CD4-positive, alpha-beta T cell treated with Interferon gamma for 1 hour (primary cell): Measurements from ENCODE around the gene PPM1E.
"Not testable (repeated sequence)": the region's sequence is repeated elsewhere in the genome, so short reads cannot be mapped to it uniquely, and the experiment has no call there.

ENCODE experiments used
- DNase-seq: peaks from one replicate; pipeline ENCODE4 v3.0.0-alpha.2; 2020

PPM1E gene

DNA sequence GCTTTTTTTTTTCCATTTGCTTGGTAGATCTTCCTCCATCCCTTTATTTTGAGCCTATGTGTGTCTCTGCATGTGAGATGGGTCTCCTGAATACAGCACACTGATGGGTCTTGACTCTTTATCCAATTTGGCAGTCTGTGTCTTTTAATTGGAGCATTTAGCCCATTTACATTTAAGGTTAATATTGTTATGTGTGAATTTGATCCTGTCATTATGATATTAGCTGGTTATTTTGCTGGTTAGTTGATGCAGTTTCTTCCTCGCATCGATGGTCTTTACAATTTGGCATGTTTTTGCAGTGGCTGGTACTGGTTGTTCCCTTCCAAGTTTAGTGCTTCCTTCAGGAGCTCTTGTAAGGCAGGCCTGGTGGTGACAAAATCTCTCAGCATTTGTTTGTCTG is 94.5 kb downstream of the PPM1E start:
- DNase-seq, result not testable (repeated sequence)

- DNase-seq, result no peak
Measured at GRCh38 chr17:58865301-58865700, 109.6 kb downstream of the PPM1E start.

- no peak for DNase-seq
Measured at GRCh38 chr17:58870747-58871146, 115.1 kb downstream of the PPM1E start.

- no peak for DNase-seq
Measured at GRCh38 chr17:58873926-58874325, 118.3 kb downstream of the PPM1E start.

- DNase-seq, result no peak
Measured at GRCh38 chr17:58875261-58875660, 119.6 kb downstream of the PPM1E start.

DNA sequence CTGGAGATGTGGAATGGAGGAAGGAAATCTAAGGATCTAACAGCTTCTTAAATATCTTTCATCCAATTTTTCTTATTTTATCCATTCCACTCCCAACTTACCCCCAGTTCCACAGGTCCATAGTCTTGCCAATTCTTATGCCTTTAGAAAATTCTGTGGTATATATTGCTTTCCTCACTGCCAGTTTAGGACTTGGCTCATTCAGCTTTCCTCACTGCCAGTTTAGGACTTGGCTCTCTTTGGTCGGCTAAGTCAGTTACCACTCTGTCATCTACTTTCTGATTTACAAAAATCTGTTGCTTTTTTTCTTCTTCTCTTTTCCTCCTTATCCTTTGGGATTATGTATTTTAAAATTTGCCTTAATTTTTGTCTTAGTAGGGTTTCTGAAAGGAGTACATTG is 128.5 kb downstream of the PPM1E start:
- no peak for DNase-seq

DNA sequence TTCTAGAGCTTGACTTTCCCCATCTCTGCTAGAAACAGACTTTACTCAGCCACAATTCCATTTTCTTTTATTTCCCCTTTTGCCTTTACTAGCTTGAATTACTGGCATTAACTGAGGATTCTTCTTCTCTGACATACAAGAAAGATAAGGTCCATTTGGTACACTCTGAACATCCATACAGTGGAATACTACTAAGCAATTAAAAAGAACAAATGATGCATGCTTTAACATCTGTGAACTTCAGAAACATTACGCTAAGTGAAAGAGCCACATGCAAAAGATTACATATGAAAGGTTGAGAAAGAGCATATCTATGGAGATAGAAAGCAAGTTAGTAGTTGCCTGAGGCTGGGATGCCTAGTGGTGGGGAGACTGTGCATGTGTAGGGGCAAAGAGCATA is 130.9 kb downstream of the PPM1E start:
- DNase-seq, result no peak

GRCh38 chr17:58889928-58890327 is 134.3 kb downstream of the PPM1E start:
- no peak for DNase-seq

DNA sequence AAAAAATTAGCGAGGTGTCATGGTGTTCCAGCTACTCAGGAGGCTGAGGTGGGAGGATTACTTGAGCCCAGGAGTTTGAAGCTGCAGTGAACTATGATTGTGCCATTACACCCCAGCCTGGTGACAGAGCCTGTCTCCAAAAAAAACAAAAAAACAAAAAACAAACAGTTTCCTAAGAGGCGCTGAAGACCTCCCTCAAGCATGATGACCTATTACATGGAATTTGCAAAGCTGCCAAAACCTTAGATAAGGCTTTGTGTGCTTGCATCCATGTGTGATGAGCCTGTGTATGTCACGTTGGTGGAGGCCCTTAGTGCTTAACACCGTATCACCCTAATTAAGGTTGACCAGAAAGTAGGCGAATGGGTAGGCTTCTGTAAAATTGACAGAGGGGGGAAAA is 143.5 kb downstream of the PPM1E start:
- no peak for DNase-seq

DNA sequence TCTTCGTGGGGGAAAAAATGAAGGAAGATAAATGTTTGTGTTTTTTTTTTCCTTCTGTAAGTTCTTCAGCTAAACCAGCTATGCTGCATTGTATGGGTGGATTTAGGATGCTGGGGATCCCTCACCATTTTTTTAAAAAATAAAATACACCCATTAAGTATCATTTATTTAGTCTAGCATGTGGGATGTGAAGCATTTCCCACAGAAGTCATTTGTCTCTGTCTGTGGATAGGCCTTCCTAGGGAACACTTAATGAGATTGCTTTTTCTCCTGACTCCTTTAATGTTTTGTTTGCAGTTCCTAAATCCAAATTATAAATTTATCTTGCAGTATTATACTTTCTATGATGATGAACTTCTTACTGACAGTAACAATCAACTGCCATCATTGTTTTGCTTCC is 146.7 kb downstream of the PPM1E start:
- DNase-seq, result no peak

- DNase-seq, result no peak
Measured at GRCh38 chr17:58911741-58912343, 156.2 kb downstream of the PPM1E start.

- DNase-seq, result no peak
Measured at GRCh38 chr17:58913552-58913951, 157.9 kb downstream of the PPM1E start.

GRCh38 chr17:58913971-58914769 is 158.5 kb downstream of the PPM1E start:
- no peak for DNase-seq

- no peak for DNase-seq
Measured at GRCh38 chr17:58917228-58917627, 161.6 kb downstream of the PPM1E start.

GRCh38 chr17:58918072-58918471 is 162.4 kb downstream of the PPM1E start:
- no peak for DNase-seq

DNA sequence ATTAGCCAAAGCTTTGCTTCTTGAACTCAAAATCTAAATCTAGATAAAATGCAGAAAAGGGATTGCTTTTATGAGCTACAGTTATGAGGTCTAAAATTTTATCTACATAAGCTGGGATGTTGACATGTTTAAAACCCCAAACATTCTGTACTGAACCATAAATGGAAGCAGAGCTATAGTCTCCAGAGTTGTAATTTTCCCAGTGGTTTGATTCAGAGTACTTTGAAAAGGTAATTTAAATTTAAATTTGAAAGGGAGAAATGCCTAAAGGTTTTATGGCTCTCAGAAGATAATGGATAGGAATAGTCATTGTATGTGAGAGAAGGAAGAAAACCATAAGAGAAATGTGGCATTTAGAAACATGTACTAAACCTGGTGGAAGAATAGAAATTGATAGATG is 163.2 kb downstream of the PPM1E start:
- DNase-seq, result no peak

DNA sequence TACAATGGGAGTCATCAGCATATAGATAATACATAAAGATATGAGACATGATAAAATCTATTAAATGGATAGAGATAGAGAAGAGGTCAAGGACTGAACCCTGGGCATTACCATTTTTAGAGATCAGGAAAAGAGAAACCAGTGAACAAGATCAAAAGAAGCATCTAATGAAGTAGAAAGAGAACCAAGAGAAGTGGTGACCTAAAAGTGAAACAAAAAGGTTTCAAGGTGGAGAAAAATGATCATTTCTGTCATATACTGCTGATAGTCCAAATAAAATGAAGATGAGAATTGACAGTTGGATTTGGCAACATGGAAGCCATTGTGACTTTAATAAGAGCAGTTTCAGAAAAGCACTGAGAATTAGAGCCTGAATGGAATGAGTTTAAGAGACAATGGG is 165.1 kb downstream of the PPM1E start:
- no peak for DNase-seq

DNA sequence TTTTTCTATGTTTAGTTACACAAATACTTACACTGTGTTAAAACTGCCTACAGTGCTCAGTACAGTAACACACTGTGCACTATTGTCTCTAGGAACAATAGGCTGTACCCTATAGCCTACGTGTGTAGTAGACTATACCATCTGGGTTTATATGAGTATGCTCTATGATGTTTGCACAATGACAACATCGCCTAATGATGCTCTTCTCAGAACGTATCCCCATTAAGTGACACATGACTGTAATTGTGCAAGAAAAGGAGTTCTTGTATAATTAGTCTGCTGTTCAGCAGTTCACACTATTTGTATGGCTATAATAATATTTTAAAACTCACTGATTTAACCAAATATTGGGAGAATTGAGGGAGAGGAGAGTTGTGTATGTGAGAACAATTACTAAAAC is 177.3 kb downstream of the PPM1E start:
- DNase-seq, result no peak

- DNase-seq, result no peak
Measured at GRCh38 chr17:58936295-58936694, 180.6 kb downstream of the PPM1E start.

DNA sequence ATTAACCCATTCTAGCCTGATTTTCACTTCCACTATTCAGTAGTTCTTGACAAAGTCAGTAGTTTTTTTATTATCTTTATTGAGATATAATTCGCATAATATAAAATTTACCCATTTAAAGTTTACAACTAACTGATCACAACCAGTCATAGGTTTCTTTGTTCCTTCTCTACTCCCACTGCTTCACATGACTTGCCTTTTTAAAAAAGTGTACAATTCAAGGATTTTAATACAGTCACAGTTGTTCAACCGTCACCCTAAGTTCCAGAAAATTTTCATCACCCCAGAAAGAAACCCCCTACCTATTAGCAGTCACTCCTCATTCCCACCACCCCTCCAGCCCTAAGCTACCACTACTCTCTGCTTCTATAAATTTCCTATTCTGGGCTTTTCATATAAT is 188.5 kb downstream of the PPM1E start:
- no peak for DNase-seq

DNA sequence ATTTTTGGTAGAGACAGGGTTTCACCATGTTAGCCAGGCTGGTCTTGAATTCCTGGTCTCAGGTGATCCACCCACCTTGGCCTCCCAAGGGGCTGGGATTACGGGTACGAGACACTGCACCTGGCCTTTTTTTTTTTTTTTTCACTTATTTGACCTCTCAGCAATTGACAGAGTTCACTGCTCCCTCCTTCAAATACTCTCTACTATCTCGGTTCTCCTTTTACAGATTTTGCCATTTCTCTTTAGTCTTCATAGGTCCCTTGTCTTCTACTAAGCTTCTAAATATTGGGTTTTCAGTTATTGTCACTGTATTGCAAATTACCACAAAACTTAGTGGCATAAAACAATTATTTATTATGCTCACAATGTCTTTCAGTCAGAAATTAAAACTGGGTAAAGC is 191.8 kb downstream of the PPM1E start:
- no peak for DNase-seq

DNA sequence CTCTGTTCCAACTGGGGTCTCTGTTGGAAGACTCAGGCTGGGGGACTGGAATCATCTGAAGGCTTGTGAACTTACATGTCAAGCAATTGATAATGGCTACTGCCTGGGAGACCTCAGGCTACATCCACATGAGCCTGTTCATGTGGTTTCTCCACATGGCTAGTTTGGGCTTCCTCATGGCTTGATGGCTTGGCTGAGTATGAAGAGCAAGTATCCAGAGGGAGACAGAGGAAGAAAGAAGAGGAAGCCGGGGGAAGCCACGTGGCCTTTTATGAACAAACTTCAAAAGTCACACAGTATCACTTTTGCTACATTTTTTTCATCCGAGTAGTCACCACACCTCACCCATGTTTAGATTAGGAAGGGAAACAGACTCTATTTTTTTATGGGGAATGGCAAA is 192.2 kb downstream of the PPM1E start:
- no peak for DNase-seq

- not testable (repeated sequence) for DNase-seq
Measured at GRCh38 chr17:58954358-58954757, 198.7 kb downstream of the PPM1E start.

DNA sequence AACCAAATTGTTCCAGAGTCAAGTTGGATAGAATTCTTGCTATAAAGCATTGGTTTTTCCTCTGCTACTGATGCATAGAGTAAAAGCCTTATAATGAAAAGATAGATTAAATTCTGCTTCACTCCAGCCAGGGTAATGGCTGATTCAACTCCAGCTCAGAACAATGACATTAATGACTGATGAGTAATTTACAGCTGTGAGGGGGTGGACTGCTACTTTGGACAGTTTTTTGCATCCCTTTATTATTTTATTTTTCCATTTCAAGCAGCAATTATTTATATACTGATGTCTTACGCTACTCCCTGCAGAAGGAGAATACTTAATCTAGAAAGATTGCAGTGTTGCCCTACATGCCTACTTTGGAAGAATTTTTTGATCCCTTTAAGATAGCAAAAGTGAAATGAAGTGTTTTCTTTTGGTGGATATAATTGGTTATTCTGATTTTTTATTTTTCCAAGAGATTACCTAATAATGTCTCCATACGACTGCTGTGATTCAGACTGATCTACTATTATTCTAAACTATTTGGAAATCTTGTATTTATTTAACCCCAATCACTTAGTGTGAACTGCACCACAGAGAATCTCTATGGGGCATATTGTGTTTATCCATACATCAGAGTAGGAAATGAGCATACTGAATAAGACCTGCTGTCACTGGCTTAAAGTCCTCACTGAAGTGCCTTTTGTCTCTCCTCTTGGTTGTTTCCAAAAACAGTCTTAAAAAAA is 201.5 kb downstream of the PPM1E start:
- DNase-seq, result no peak
